T-helper 2 cell treated with Interferon-gamma antibody and Interleukin-4, amounts not matched to agents 100 ng/mL and 5 ng/mL, for 36 hours (primary cell): Measurements from ENCODE around the gene TMEM130. TPM values are rescaled to one million over a fixed set of nuclear protein-coding genes. Genes with fewer than 3 reads are reported as not detected.
"Not testable (repeated sequence)": the region's sequence is repeated elsewhere in the genome, so short reads cannot be mapped to it uniquely, and the experiment has no call there.

Source experiments
- intact Hi-C: fragments of 100-400 bp; cut with micrococcal nuclease; formaldehyde crosslinking; loops from one replicate; pipeline ENCODE4 v1.15.1; 2023
- total RNA-seq: library from RNA; stranded (reverse); gene quantifications from 2 replicates; pipeline ENCODE4 v1.2.3, GENCODE V29; 2022

The TMEM130 gene
- total RNA-seq, 1 donor from 2014 or later = not detected

DNA sequence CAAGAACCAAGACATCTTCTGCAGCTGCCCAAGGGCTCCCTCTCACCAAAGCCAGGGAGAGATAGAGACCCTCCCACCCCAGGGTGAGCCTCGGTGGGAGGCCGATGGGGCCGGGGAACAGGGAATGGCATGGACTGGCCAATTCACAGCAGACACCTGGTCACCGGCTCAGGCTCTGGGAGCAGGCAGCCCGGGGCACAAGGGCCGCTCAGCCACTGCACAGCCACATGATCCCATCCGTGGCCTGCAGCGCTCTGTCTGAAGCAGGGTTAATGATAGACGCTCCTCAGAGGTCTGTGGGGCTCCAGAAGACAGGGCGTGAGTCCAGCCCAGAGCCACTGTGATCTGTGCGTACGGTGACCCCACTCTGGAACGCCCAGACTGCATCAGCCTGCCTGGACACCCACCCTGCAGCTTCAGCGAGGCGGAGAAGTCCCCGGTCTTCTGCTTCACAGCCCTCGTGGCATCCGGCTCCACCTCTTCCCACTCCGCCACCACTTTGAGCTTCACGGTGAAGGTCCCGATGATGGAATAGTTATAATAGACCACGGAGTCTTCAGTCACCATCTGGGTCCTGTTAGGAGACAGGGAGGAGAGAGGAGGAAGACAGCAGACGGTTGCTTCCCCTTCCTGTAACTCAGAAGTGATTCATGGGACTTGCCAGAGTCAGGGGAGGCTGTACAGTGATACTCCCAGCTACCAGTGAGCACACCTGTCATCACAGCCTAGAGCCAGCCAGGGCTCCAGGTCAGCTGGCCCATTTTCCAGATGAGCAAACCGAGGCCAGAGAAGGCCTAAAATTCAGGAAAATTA lies 14.0 kb downstream of the TMEM130 start:
- intact Hi-C loops = no loop called here

DNA sequence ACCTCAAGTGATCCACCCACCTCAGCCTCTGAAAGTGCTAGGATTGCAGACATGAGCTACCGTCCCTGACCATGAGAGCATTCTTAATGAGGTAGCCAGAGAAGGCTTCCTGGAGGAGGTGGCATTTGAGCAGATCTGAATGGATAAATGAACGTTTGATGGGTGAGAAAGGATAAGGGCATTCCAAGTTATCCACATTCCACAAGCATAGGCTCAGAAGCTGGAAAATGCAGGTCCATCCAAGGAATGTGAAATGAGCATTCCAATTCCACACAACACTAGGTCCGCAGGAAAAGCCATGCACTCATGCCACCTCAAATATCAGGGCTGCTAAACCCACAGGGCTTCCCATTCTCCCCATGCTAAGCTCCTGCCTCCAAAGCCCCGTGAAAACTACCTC lies 17.0 kb downstream of the TMEM130 start:
- intact Hi-C loops = no loop called here

- intact Hi-C loops = no loop called here
These were observed 20.9 kb downstream of the TMEM130 start for GRCh38 chr7:98848918-98849317.

DNA sequence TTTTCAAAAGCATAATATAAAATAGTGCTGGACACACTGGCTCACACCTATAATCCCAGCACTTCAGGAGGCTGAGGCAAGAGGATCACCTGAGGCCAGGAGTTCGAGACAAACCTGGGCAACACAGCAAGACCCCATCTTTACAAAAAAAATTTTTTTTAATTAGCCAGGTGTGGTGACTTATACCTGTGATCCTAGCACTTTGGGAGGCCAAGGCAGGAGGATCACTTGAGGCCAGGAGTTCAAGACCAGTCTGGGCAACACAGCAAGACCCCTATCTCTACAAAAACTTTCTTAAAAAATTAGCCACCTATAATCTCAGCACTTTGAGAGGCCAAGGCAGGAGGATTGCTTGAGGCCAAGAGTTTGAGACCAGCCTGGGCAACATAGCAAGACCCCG lies 27.3 kb downstream of the TMEM130 start:
- intact Hi-C loops = not testable (repeated sequence)

DNA sequence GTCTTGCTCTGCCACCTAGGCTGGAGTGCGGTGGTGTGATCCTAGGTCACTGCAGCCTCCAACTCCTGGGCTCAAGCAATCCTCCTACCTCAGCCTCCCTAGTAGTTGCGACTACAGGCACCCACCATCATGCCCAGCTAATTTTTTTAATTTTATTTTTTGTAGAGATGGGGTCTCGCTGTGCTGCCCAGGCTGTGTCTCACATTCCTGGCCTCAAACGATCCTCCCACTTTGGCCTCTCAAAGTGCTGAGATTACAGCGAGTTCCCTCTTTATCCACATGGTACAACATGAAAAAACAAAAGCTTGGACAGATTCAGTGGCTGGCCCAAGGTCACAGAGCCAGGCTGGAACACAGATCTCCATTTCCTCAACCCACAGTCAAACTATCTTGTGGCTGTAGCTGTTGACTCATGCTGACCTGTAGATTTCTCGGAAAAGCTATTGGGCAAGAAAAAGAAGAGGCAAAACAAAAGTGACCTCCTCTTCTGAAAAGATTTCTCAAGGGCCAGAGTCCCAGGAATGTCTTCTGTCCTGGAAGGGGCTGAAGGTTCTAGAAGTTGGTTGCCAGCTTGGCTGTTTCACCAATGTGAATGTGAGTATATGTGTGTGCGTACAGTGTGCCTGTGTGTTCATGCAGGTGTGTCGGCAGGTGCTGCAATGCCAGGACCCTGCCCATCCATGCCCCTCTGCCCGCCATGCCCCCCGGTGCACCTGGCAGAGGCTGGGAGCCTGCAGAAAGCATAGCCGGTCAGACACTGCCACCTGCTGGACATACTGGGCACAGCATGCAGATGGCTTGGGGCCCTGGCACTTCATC lies 28.4 kb downstream of the TMEM130 start:
- intact Hi-C loops = loop anchor here (1.0 kb wide), 1 partner anchor 408 kb away; no protein-coding TSS in a partner anchor

DNA sequence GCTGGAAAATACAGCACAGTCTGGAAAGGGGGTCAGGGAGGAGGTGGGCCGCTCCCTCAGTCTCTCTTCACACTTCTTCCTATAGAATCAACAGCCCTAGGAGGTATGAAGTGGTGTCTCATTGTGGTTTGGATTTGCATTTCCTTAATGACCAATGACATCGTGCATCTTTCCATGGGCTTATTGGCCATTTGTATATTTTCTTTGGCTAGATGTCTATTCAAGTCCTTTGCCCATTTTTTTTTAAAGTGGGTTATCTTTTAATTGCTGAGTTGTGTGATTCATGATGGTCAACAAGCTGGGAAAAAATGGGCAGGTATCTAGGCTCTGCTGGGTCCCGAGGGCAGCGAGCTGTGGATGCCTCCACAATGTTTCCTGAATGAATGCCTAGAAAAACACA lies 29.1 kb downstream of the TMEM130 start:
- intact Hi-C loops = loop anchor here (1.0 kb wide), 1 partner anchor 407 kb away; no protein-coding TSS in a partner anchor

GRCh38 chr7:98840096-98840495 lies 29.7 kb downstream of the TMEM130 start:
- intact Hi-C loops = no loop called here

- intact Hi-C loops = no loop called here
These were observed 32.2 kb downstream of the TMEM130 start for GRCh38 chr7:98837630-98837972.

- intact Hi-C loops = no loop called here
These were observed 32.8 kb downstream of the TMEM130 start for GRCh38 chr7:98836811-98837629.

GRCh38 chr7:98834949-98835348 lies 34.9 kb downstream of the TMEM130 start:
- intact Hi-C loops = no loop called here

DNA sequence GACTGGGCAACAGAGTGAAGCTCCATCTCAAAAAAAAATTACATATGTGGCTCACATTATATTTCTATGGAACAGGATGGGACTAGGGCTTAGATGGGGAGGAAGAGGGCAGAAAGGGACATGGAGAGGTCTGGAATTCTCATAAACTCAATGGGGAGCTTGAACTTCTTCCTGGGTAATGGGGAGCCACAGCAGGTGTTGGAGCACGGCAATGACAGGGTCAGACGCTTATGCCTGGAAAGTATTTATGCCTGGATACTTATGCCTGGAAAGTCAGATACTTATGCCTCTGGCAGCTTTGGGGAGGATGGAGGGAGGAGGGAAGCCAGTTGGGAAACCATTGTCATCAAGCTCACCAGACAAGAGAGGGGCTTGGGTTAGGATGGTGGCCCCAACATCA lies 36.8 kb downstream of the TMEM130 start:
- intact Hi-C loops = no loop called here

- intact Hi-C loops = no loop called here
These were observed 38.1 kb downstream of the TMEM130 start for GRCh38 chr7:98831641-98832221.

- intact Hi-C loops = no loop called here
These were observed 38.8 kb downstream of the TMEM130 start for GRCh38 chr7:98830972-98831548.

GRCh38 chr7:98828368-98828767 lies 41.4 kb downstream of the TMEM130 start:
- intact Hi-C loops = no loop called here

GRCh38 chr7:98827258-98827657 lies 42.6 kb downstream of the TMEM130 start:
- intact Hi-C loops = no loop called here

DNA sequence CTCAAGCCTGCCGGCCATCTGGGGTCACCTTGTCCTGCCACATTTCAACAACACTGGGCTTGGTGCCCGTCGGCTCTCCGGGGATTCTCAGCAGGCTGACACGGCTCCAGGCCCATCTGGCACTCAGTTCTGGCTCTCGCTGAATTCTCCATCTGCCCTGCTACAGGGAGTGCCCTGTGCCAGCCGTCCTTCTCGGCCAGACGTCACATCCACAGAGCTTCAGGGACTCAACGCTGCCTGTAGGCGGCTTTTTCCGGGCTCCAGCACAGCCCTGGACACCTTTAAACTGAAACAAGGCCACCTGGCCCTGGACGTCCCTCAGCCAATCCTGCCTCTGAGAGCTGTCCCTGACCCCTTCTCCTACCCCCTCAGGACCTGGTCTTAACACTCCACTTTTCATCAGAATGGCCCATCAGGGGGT lies 43.0 kb downstream of the TMEM130 start:
- intact Hi-C loops = no loop called here

- intact Hi-C loops = no loop called here
These were observed 43.4 kb downstream of the TMEM130 start for GRCh38 chr7:98826387-98826786.

- intact Hi-C loops = no loop called here
These were observed 46.6 kb downstream of the TMEM130 start for GRCh38 chr7:98823226-98823625.

DNA sequence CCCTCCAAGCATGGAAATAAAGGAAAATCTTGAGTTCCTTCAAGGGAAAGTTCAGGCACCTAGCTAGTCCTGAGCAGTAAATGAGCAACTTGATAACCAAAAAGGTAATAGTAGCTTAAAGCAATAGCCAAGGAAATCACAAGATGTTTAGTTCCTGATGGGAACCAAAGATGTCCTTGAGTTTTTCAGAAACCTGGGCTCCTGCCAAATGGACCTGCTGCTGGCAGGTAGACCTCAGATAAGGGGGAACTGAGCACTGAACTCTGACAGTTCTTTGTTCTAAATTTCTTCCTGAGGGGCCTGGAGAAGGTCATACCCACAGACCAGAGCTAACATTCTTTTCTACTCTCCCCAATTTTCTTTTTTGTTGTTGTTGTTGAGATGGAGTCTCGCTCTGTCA lies 48.5 kb downstream of the TMEM130 start:
- intact Hi-C loops = no loop called here

DNA sequence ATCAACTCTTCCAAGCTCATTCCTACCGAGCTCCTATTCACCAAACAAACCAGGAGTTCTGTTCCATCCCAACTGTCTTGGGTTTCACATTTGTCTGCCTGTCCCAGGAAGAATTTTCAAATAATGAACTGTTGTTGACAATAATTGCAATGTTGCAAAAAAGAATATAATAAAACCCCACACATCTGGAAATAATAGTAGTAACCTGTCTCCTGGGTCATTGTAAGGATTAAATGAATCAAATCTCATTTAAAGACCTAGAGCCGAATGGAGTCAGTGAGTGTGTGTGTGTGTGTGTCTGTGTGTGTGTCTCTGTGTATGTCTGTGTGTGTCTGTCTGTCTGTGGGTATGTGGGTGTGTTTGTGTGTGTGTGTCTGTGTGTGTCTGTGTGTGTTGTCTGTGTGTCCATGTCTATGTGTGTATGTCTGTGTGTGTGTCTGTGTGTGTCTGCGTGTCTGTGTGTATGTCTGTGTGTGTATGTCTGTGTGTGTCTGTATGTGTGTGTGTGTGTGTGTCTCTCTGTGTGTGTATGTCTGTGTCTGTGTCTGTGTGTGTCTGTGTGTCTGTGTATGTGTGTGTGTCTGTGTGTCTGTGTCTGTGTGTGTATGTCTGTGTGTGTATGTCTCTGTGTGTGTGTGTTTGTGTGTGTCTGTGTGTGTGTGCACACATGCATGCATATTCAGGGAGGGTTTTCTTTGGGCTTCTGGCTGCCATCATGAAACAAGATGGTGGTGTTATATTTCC lies 52.7 kb downstream of the TMEM130 start:
- intact Hi-C loops = no loop called here
